ENCODE data around the gene STAP2.
A peak's percentile ranks its signal among the peaks of the same experiment; 100 is the strongest.

DNA sequence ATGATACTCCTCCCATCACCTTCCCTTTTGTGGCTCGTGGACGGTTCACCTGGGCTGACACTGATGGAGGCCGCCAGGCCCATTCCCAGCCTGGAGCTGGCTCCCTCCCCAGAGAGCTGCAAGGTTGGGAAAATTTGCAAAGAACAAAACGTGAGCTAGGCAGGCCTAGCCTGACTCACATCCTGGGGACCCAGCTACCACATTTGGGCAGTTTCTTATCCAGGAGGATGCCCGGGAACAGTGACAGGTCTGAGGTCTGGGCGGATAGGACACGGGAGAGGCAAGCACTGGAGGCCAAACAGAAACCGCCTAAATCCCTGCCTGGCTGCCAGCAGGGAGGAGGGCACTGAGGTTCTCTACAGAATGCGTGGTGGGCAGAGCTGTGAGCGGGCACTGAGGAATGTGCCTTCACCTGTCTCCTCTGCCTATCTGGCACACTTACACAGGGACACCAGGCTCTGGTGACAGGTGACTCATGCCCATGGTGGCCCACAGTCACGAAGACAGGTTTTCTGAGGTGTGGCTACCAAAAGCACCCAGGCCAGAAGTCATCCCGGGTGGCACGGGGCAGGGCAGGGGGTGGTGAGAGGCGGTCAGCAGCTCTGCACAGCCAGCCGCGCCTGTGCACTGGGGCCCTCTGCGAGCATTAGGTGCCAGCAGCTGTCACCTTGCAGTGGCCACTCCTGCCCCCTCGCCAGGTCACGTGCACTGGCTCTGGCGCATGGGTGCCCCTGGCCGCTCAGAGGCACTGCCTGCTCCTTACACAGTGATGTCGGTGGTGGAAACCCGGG lies 38.6 kb upstream of the STAP2 start:
- no peak for TF ChIP-seq HCFC1 (IDR thresholded peaks at IDR 0.05; ENCODE audit: low read depth, low read length)
- no peak for TF ChIP-seq POLR2AphosphoS5 (IDR thresholded peaks at IDR 0.05; ENCODE audit: control insufficient read depth, insufficient read depth, low read depth, low read length)
- TF ChIP-seq, protein P1, sequence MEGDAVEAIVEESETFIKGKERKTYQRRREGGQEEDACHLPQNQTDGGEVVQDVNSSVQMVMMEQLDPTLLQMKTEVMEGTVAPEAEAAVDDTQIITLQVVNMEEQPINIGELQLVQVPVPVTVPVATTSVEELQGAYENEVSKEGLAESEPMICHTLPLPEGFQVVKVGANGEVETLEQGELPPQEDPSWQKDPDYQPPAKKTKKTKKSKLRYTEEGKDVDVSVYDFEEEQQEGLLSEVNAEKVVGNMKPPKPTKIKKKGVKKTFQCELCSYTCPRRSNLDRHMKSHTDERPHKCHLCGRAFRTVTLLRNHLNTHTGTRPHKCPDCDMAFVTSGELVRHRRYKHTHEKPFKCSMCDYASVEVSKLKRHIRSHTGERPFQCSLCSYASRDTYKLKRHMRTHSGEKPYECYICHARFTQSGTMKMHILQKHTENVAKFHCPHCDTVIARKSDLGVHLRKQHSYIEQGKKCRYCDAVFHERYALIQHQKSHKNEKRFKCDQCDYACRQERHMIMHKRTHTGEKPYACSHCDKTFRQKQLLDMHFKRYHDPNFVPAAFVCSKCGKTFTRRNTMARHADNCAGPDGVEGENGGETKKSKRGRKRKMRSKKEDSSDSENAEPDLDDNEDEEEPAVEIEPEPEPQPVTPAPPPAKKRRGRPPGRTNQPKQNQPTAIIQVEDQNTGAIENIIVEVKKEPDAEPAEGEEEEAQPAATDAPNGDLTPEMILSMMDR (IDR thresholded peaks at IDR 0.05 in 2 of 3, conservative IDR thresholded peaks at IDR 0.05 in 1 of 3; ENCODE audit: insufficient read depth in 2 of 3, low read depth in 1 of 3, low read length in 3 of 3): no peak
- no peak for TF ChIP-seq RUNX1 (IDR thresholded peaks at IDR 0.05; ENCODE audit: low read depth)
- TF ChIP-seq U2AF1 (optimal IDR thresholded peaks at IDR 0.05; ENCODE audit: low read depth, low read length): no peak
- no peak for TF ChIP-seq POLR2A (conservative IDR thresholded peaks at IDR 0.05)
- TF ChIP-seq, protein P2, sequence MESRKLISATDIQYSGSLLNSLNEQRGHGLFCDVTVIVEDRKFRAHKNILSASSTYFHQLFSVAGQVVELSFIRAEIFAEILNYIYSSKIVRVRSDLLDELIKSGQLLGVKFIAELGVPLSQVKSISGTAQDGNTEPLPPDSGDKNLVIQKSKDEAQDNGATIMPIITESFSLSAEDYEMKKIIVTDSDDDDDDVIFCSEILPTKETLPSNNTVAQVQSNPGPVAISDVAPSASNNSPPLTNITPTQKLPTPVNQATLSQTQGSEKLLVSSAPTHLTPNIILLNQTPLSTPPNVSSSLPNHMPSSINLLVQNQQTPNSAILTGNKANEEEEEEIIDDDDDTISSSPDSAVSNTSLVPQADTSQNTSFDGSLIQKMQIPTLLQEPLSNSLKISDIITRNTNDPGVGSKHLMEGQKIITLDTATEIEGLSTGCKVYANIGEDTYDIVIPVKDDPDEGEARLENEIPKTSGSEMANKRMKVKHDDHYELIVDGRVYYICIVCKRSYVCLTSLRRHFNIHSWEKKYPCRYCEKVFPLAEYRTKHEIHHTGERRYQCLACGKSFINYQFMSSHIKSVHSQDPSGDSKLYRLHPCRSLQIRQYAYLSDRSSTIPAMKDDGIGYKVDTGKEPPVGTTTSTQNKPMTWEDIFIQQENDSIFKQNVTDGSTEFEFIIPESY (CRISPR knock-in tag; IDR thresholded peaks at IDR 0.05): no peak
- no peak for TF ChIP-seq GABPA (tag; conservative IDR thresholded peaks at IDR 0.05; ENCODE audit: low read depth)
- no peak for TF ChIP-seq ZNF274 (IDR thresholded peaks at IDR 0.05; ENCODE audit: borderline replicate concordance, low read depth, low read length)
- TF ChIP-seq HNRNPL (IDR thresholded peaks at IDR 0.05; ENCODE audit: low read depth, low read length): 0 out of 2 replicates have a peak, but pooled peaks have one; percentile 23
